ENCODE data around the gene TLDC2.
"Not testable (repeated sequence)": the region's sequence is repeated elsewhere in the genome, so short reads cannot be mapped to it uniquely, and the experiment has no call there.

TLDC2 gene

GRCh38 chr20:36916199-36916598 lies 40.3 kb downstream of the TLDC2 start:
- no peak for DNase-seq (ENCODE audit: low spot score)

- no peak for DNase-seq (ENCODE audit: low spot score)
Observed at GRCh38 chr20:36917240-36917639, 41.3 kb downstream of the TLDC2 start.

GRCh38 chr20:36917943-36918342 lies 42.0 kb downstream of the TLDC2 start:
- DNase-seq (ENCODE audit: low spot score): no peak

- no peak for DNase-seq (ENCODE audit: low spot score)
Observed at GRCh38 chr20:36919715-36920333, 43.9 kb downstream of the TLDC2 start.

- no peak for DNase-seq (ENCODE audit: low spot score)
Observed at GRCh38 chr20:36920334-36920730, 44.4 kb downstream of the TLDC2 start.

GRCh38 chr20:36924167-36925045 lies 48.5 kb downstream of the TLDC2 start:
- DNase-seq (ENCODE audit: low spot score): no peak

GRCh38 chr20:36925234-36925633 lies 49.3 kb downstream of the TLDC2 start:
- DNase-seq (ENCODE audit: low spot score): no peak

GRCh38 chr20:36926653-36927200 lies 50.8 kb downstream of the TLDC2 start:
- DNase-seq (ENCODE audit: low spot score): no peak

GRCh38 chr20:36927704-36928103 lies 51.8 kb downstream of the TLDC2 start:
- DNase-seq (ENCODE audit: low spot score): no peak

GRCh38 chr20:36929290-36929689 lies 53.4 kb downstream of the TLDC2 start:
- DNase-seq (ENCODE audit: low spot score): no peak

- no peak for DNase-seq (ENCODE audit: low spot score)
Observed at GRCh38 chr20:36929691-36930090, 53.8 kb downstream of the TLDC2 start.

GRCh38 chr20:36932067-36932466 lies 56.1 kb downstream of the TLDC2 start:
- not testable (repeated sequence) for DNase-seq (ENCODE audit: low spot score)

- DNase-seq (ENCODE audit: low spot score): no peak
Observed at GRCh38 chr20:36932476-36933426, 56.8 kb downstream of the TLDC2 start.

- not testable (repeated sequence) for DNase-seq (ENCODE audit: low spot score)
Observed at GRCh38 chr20:36933571-36933970, 57.6 kb downstream of the TLDC2 start.

- no peak for DNase-seq (ENCODE audit: low spot score)
Observed at GRCh38 chr20:36936341-36936740, 60.4 kb downstream of the TLDC2 start.

GRCh38 chr20:36936761-36937401 lies 60.9 kb downstream of the TLDC2 start:
- DNase-seq (ENCODE audit: low spot score): not testable (repeated sequence)

- DNase-seq (ENCODE audit: low spot score): no peak
Observed at GRCh38 chr20:36937402-36937770, 61.4 kb downstream of the TLDC2 start.

- DNase-seq (ENCODE audit: low spot score): no peak
Observed at GRCh38 chr20:36941401-36941835, 65.5 kb downstream of the TLDC2 start.
